NCI-H2107 treated with DMSO at 0.1 percent for 48 hours (cell line): Measurements from ENCODE around the gene RASSF3.

Source experiments
- DNase-seq: peaks from one replicate; lab custom pipeline; 2025; ENCODE audit not compliant: unreplicated experiment; lab: John Stamatoyannopoulos, UW

Gene RASSF3

DNA sequence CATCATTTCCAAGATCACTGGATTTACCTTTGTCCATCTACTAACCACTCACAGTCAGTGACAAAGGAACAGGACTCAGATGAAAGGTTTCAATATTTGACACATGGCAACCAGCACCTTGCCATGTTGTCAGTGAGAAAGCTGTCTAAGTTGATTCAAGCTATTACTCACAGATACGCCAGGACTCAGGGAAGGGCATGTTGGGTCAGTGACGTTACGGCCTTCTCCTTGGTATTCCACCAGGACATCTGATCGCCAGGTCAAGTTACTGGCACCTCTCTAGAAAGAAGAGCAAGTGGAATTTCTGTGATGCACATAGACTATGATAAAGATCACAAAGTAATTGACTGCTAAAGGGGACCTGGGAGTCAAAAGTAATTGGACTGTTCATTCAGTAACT is 112.5 kb downstream of the RASSF3 start:
- DNase-seq: no peak

DNA sequence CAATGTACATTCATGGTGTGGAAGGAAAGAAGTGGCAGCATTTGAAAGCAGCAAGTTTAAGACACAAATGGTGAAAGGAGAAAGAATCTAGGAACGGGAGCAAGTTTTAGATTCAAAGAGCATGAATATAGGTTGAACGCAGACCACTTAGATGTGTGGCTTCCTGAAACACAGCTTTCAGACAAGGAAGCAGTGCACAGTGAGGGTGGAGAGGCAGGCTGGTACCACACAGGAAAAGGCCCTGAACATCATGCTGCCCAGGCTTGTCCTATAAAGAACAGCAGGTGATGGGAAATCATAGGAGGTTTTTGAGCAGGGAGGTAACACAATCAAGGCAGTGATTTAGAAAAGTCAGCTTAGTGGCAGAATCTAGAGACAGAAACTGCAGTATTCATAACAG is 113.3 kb downstream of the RASSF3 start:
- DNase-seq: no peak

DNA sequence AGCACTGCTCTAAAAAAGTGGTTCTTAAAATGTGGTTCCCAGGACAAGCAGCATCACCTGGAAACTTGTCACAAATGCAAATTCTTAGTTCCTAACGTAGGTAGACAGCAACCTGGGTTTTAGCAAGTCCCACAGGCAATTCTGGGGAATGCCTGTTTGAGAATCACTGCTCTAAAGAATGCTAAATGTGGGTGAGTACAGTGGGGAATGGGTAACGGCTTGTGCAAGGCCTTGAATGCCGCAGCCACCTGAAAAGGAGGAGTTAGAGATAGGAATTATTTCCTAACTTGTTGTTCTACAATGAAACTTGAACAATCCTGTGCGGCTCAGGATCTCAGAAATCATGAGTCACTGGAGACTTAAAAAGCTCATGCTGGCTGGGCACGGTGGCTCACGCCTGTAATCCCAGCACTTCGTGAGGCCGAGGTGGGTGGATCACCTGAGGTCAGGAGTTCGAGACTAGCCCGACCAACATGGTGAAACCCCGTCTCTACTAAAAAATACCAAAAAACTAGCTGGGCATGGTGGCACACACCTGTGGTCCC is 114.0 kb downstream of the RASSF3 start:
- DNase-seq: no peak

GRCh38 chr12:64729909-64730587 is 119.8 kb downstream of the RASSF3 start:
- DNase-seq: peak; percentile 59

- no peak for DNase-seq
Measured at GRCh38 chr12:64730588-64730969, 120.3 kb downstream of the RASSF3 start.

GRCh38 chr12:64731683-64732082 is 121.4 kb downstream of the RASSF3 start:
- no peak for DNase-seq

GRCh38 chr12:64733857-64734256 is 123.6 kb downstream of the RASSF3 start:
- DNase-seq: peak; percentile 64

DNA sequence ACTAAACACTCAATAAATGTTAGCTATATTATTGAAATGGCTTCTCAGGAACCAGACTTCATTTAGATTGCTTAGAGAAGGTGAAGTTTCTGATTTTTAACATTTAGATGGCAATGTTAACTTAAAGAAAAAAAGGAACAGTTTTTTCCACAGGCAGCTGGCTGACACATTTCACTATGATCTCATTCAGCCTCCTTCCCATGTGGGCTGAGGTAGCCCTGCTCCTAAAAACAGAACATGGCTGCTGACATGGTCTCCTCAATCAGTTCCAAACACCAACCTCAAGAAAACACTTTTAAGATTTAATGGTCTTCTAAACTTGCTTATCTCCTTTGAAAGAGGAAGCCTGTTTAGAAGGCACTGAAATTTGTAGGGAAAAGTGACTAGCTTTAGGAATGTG is 125.1 kb downstream of the RASSF3 start:
- no peak for DNase-seq

DNA sequence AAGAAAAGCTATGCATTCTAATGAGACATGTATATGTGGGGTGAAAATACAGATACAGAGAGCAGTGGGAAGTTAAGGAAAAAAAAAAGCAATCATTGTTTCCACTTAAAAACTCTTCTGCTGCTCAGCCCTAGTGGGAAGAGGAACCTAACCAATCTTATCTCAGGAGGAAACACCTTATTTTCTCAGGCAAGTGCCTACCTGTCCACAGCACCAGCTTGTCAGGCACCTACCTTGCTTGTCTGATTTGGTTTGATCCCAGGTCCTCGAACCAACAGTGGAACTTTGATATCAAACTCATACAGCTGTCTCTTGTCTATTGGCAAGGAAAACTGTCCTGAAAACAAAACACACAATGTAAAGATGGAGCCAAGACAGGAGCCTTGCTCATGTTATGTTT is 126.5 kb downstream of the RASSF3 start:
- DNase-seq: no peak

GRCh38 chr12:64737539-64737938 is 127.2 kb downstream of the RASSF3 start:
- peak; percentile 23 for DNase-seq

DNA sequence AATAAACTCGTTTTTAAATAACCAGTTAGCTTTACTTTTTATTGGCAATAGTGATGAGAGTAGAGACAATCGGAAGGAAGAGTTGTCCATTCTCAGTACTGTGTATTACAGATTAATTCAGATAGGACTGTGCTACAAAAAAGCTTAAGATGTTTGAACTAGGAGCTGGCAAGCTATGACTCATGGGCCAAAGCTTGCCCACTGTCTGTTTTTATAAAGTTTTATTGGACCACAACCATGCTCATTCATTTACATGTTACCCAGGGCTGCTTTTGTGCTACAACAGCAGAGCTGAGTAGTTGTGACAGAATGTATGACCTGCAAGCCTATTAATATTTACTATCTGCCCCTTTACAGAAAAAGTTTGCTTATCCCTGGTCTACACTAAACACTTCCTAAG is 129.5 kb downstream of the RASSF3 start:
- no peak for DNase-seq

- DNase-seq: no peak
Measured at GRCh38 chr12:64740646-64741045, 130.4 kb downstream of the RASSF3 start.

DNA sequence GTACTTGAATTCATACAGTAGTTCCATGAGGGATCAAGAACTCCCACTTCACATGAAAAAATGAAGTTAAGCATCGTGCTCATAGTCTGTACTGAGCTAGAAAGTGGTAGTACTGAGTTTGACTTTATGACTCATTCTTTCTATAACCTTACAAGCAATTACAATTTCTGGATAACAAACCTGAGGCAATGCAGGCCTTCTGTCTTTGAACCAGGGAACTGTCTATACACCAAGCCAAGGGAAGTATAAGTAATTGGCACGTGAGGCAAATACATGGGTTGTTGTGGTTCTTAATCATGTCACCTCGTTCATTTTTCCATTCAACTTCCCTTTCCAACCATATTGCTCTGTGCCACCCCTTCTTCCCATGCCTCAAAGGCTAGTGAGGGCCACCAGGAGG is 132.1 kb downstream of the RASSF3 start:
- no peak for DNase-seq

DNA sequence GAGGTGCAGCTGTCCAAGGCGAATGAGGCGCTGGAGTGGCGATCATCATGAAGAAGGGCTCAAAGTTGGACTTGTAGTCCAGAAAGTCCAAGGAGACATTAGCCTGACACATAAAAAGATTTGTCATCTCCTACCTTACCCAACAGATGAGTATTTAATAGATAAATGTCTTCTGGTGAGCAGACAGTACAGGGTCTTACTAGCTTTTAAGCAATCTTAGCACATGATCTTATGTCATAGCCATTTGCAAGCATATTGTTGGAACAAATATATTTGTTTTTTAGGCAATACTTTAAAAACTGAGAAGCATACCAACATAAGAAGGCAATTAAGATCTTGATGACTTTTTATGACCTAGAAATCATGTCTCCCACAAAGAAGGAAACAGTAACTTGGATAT is 132.9 kb downstream of the RASSF3 start:
- no peak for DNase-seq

DNA sequence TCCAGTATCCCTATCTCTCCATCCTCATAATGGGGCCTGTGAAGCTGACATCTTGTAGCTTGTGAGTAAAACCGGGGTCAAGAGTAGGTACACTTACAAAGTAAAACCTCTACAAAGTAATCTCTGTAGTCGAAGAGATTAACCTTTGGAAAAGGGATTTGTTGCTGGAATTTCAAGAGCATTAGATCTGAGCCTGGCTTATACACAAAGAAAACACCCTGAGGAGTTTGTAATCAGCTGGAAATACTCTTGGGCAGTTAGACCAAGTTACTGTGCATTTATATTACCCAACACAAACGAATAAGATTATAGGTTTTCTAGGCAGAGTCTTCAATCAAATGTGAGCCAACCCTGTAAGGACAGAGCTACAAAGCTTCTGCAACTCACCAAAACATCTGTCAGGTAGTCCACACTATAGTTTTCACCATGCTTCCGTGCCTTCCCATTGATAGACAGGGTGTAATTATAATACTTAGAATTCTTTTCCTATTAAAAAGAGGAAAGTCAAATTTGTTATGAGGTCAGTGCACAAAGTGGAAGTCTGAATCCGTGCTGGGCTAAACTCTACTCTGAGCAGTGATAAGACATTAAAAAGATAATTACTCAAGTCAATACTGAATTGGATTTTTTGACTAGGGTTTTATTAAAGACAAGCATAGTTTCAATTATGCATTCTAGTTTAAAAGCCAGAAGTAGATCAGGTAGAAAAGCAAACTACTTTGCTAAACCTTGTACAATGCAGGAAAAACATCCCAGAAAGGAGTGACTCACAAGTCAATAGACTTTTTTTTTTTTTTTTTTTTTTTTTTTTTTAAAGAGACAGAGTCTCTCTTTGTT is 134.3 kb downstream of the RASSF3 start:
- no peak for DNase-seq

GRCh38 chr12:64745259-64745807 is 135.0 kb downstream of the RASSF3 start:
- DNase-seq: no peak

DNA sequence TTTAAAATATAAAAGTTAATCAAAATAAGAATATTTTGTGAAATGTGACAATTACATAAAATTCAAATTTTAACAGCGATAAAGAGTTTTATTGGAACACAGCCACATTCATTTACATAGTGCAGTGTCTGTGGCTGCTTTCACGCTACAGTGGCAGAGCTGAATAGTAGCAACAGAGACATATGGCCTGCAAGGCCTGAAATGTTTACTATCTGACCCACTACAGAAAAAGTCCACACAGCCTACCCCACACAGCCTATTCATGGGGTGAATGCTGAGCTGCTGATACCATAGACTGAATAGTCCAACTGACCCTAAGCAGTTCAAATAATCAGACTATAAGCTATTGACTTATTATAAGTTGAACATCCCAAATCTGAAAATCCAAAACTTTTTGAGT is 135.7 kb downstream of the RASSF3 start:
- peak; percentile 15 for DNase-seq

GRCh38 chr12:64746663-64747062 is 136.4 kb downstream of the RASSF3 start:
- no peak for DNase-seq
